Thoracic aorta (tissue), 2 donors: ENCODE results near the gene RGS5. TPM values are rescaled to one million over a fixed set of nuclear protein-coding genes. Genes with fewer than 3 reads are reported as not detected.

Experiments
- ATAC-seq: fragments of 150-250 bp; one replicate; pipeline ENCODE4 v1.8.0; 2017; ENCODE audit warnings: low read depth; ENCODE audit not compliant: insufficient number of reproducible peaks, low FRiP score
- DNase-seq: peaks from one replicate; pipeline ENCODE4 v3.0.0-alpha.2; 2020; ENCODE audit warnings: low spot score
- H3K27ac ChIP-seq, 2 donors: fragments of 200-600 bp; sonication (generic); 1 replicate in 1 of 2; 2 replicates in 1 of 2; pipeline ENCODE4 v1.5.1; 2016; ENCODE audit warnings: mild to moderate bottlenecking in 2 of 2, moderate library complexity in 2 of 2
- H3K27me3 ChIP-seq: fragments of 200-600 bp; sonication (generic); replicated peaks from 2 replicates; pipeline ENCODE4 v1.6.0; 2016; ENCODE audit warnings: mild to moderate bottlenecking; ENCODE audit not compliant: insufficient read depth
- H3K36me3 ChIP-seq: fragments of 200-600 bp; sonication (generic); one replicate; pipeline ENCODE4 v1.5.1; 2016
- H3K4me1 ChIP-seq, 2 donors: fragments of 200-600 bp; sonication (generic); 1 replicate in 1 of 2; 2 replicates in 1 of 2; pipeline versions ENCODE4 v1.5.1 to v1.6.0; 2016; ENCODE audit warnings: low read depth in 2 of 2, mild to moderate bottlenecking in 1 of 2; ENCODE audit not compliant: control insufficient read depth in 1 of 2
- H3K4me3 ChIP-seq: fragments of 200-600 bp; sonication (generic); 2 replicates; pipeline ENCODE4 v1.5.1; 2016; ENCODE audit warnings: mild to moderate bottlenecking
- H3K9me3 ChIP-seq: fragments of 200-600 bp; sonication (generic); 2 replicates; pipeline ENCODE4 v1.5.1; 2016
- CTCF ChIP-seq: fragments of 200-600 bp; sonication (generic); IDR thresholded peaks from one replicate; pipeline ENCODE4 v1.5.1; 2019; ENCODE audit warnings: antibody characterized with exemption
- total RNA-seq, 2 donors: library from RNA; depleted of rRNA; stranded (reverse); fragments of >200 nt; gene quantifications; one replicate each; pipeline versions ENCODE4 v1.1.0 to v1.2.3, GENCODE V29; 2016

Gene RGS5
- total RNA-seq, 2 donors from 2014 or later, result 1,210 to 1,385 TPM

- peak; percentile 33 for ATAC-seq
- H3K36me3 ChIP-seq, result no peaks in the 10 kb centered on the region
- DNase-seq, result peak; percentile 31
- H3K4me1 ChIP-seq, result peaks cover 24 to 96% of the 10 kb centered on the region in 2 donors
- H3K27me3 ChIP-seq, result no peaks in the 10 kb centered on the region
- peak overlapping the region; percentile 56 for H3K4me3 ChIP-seq
- no peaks in the 10 kb centered on the region for H3K9me3 ChIP-seq
- peak overlapping the region; percentile 87 for H3K27ac ChIP-seq
- peak; percentile 87 for TF ChIP-seq CTCF
These were observed 27.9 kb downstream of the RGS5 start for GRCh38 chr1:163174524-163175437.

GRCh38 chr1:163173121-163173520 is 29.6 kb downstream of the RGS5 start:
- Histone ChIP-seq H3K4me3 (peak overlapping the region; percentile 49), H3K4me1 (peaks cover 26 to 89% of the 10 kb centered on the region in 2 donors), H3K36me3 (no peaks in the 10 kb centered on the region), H3K27me3 (no peaks in the 10 kb centered on the region), H3K9me3 (no peaks in the 10 kb centered on the region), H3K27ac (peak overlapping the region; percentile 87)
- ATAC-seq, result no peak
- TF ChIP-seq CTCF, result no peak
- no peak for DNase-seq

- H3K9me3 ChIP-seq, result no peaks in the 10 kb centered on the region
- ATAC-seq (no peak), DNase-seq (no peak)
- H3K27me3 ChIP-seq, result no peaks in the 10 kb centered on the region
- peak overlapping the region; percentile 49 for H3K4me3 ChIP-seq
- H3K36me3 ChIP-seq, result no peaks in the 10 kb centered on the region
- peak overlapping the region; percentile 87 for H3K27ac ChIP-seq
- H3K4me1 ChIP-seq, result peaks cover 30 to 90% of the 10 kb centered on the region in 2 donors
- TF ChIP-seq CTCF, result no peak
These were observed 30.1 kb downstream of the RGS5 start for GRCh38 chr1:163172596-163172995.

- Histone ChIP-seq H3K4me1 (peaks cover 37 to 90% of the 10 kb centered on the region in 2 donors), H3K36me3 (no peaks in the 10 kb centered on the region), H3K27ac (peak overlapping the region; percentile 87), H3K27me3 (no peaks in the 10 kb centered on the region), H3K4me3 (peak overlapping the region; percentile 49), H3K9me3 (no peaks in the 10 kb centered on the region)
- ATAC-seq (no peak), DNase-seq (no peak)
- TF ChIP-seq CTCF, result no peak
These were observed 30.9 kb downstream of the RGS5 start for GRCh38 chr1:163171826-163172225.

- no peaks in the 10 kb centered on the region for H3K27me3 ChIP-seq
- H3K4me1 ChIP-seq, result peaks cover 44 to 90% of the 10 kb centered on the region in 2 donors
- peak overlapping the region; percentile 87 for H3K27ac ChIP-seq
- H3K36me3 ChIP-seq, result no peaks in the 10 kb centered on the region
- peak; percentile 51 for TF ChIP-seq CTCF
- ATAC-seq (no peak), DNase-seq (no peak)
- H3K4me3 ChIP-seq, result peak overlapping the region; percentile 49
- H3K9me3 ChIP-seq, result no peaks in the 10 kb centered on the region
These were observed 31.6 kb downstream of the RGS5 start for GRCh38 chr1:163170975-163171676.
